Neural cell (in vitro differentiated cells): Measurements from ENCODE around the gene CHST11. TPM values are rescaled to one million over a fixed set of nuclear protein-coding genes. Genes with fewer than 3 reads are reported as not detected.

Experiments
- H2AFZ ChIP-seq: fragments of 200-600, 300-800 bp; sonication (generic), shearing (Covaris generic); 2 replicates; pipeline ENCODE4 v1.6.0; 2014; ENCODE audit warnings: low read depth, mild to moderate bottlenecking, antibody characterized with exemption, low read length, moderate library complexity
- H3F3A ChIP-seq: fragments of 200-600 bp; shearing (Covaris generic); 2 replicates; pipeline ENCODE4 v1.6.1; 2016; ENCODE audit warnings: mild to moderate bottlenecking, moderate library complexity, mixed read lengths, antibody characterized with exemption, low read length; ENCODE audit not compliant: insufficient read depth, poor library complexity, severe bottlenecking
- H3K27ac ChIP-seq: fragments of 200-600, 300-800 bp; sonication (generic), shearing (Covaris generic); 2 replicates; pipeline ENCODE4 v1.5.1; 2014; ENCODE audit warnings: mild to moderate bottlenecking, low read length, moderate library complexity
- H3K27me3 ChIP-seq: fragments of 300-800, 200-600 bp; sonication (generic), shearing (Covaris generic); 2 replicates; pipeline ENCODE4 v1.6.0; 2014; ENCODE audit warnings: mild to moderate bottlenecking, low read depth, low read length, moderate library complexity; ENCODE audit not compliant: insufficient read depth
- H3K36me3 ChIP-seq: fragments of 300-800, 200-600 bp; sonication (generic), shearing (Covaris generic); 2 replicates; pipeline ENCODE4 v1.5.1; 2014; ENCODE audit warnings: mild to moderate bottlenecking, antibody characterized with exemption, low read length, moderate library complexity; ENCODE audit not compliant: insufficient read depth
- H3K4me2 ChIP-seq: fragments of 300-800, 200-600 bp; sonication (generic), shearing (Covaris generic); 2 replicates; pipeline ENCODE4 v1.6.0; 2014; ENCODE audit warnings: mild to moderate bottlenecking, low read length
- H3K4me3 ChIP-seq: fragments of 300-800, 200-600 bp; sonication (generic), shearing (Covaris generic); 2 replicates; pipeline ENCODE4 v1.5.1; 2014; ENCODE audit warnings: mild to moderate bottlenecking, low read length, moderate library complexity
- H3K79me2 ChIP-seq: fragments of 200-600 bp; shearing (Covaris generic); replicated peaks from 2 replicates; pipeline ENCODE4 v1.6.0; 2014; ENCODE audit warnings: mild to moderate bottlenecking, low read length, moderate library complexity; ENCODE audit not compliant: insufficient read depth
- H3K9ac ChIP-seq: fragments of 300-800, 200-600 bp; sonication (generic), shearing (Covaris generic); 2 replicates; pipeline ENCODE4 v1.6.1; 2016; ENCODE audit warnings: mild to moderate bottlenecking, low read length, mixed read lengths
- H3K9me2 ChIP-seq: fragments of 200-600 bp; shearing (Covaris generic); 2 replicates; pipeline ENCODE4 v1.6.1; 2016; ENCODE audit warnings: mild to moderate bottlenecking, low read length, mixed read lengths; ENCODE audit not compliant: insufficient read depth
- H3K9me3 ChIP-seq: fragments of 200-600, 300-800 bp; sonication (generic), shearing (Covaris generic); 2 replicates; pipeline ENCODE4 v1.6.1; 2016; ENCODE audit warnings: mild to moderate bottlenecking, mixed run types, low read length, moderate library complexity, mixed read lengths
- H4K20me1 ChIP-seq: fragments of 200-600 bp; shearing (Covaris generic); 2 replicates; pipeline ENCODE4 v1.6.1; 2016; ENCODE audit warnings: mild to moderate bottlenecking, mixed run types; ENCODE audit not compliant: insufficient read depth
- CTCF ChIP-seq: fragments of 450-650 bp; IDR thresholded peaks from 2 replicates; pipeline ENCODE4 v1.5.1; 2014; ENCODE audit warnings: antibody characterized with exemption, mild to moderate bottlenecking, moderate library complexity; ENCODE audit not compliant: poor library complexity, severe bottlenecking
- EP300 ChIP-seq: fragments of 450-650 bp; conservative IDR thresholded peaks from 2 replicates; pipeline ENCODE4 v1.6.1; 2014; ENCODE audit warnings: antibody characterized with exemption, mild to moderate bottlenecking, moderate library complexity; ENCODE audit not compliant: poor library complexity, severe bottlenecking
- EZH2 ChIP-seq: fragments of 200-600, 300-800 bp; shearing (Covaris generic), sonication (generic); IDR thresholded peaks from 2 replicates; pipeline ENCODE4 v1.6.1; 2014; ENCODE audit warnings: antibody characterized with exemption, low read length, borderline replicate concordance, mild to moderate bottlenecking; ENCODE audit not compliant: insufficient read depth, poor library complexity, severe bottlenecking
- MXI1 ChIP-seq: fragments of 450-650 bp; conservative IDR thresholded peaks from 2 replicates; pipeline ENCODE4 v1.6.1; 2014; ENCODE audit warnings: antibody characterized with exemption, mild to moderate bottlenecking; ENCODE audit not compliant: poor library complexity, severe bottlenecking
- POLR2AphosphoS5 ChIP-seq: IDR thresholded peaks from 2 replicates; pipeline ENCODE4 v1.6.1; 2012
- RAD21 ChIP-seq: fragments of 450-650 bp; conservative IDR thresholded peaks from 2 replicates; pipeline ENCODE4 v1.6.1; 2014; ENCODE audit warnings: antibody characterized with exemption, mild to moderate bottlenecking, moderate library complexity
- REST ChIP-seq: IDR thresholded peaks from 2 replicates; pipeline ENCODE4 v1.6.1; 2012; ENCODE audit warnings: borderline replicate concordance
- SMC3 ChIP-seq: fragments of 450-650 bp; conservative IDR thresholded peaks from 2 replicates; pipeline ENCODE4 v1.6.1; 2014; ENCODE audit warnings: antibody characterized with exemption, mild to moderate bottlenecking, moderate library complexity; ENCODE audit not compliant: poor library complexity
- TAF1 ChIP-seq: IDR thresholded peaks from 2 replicates; pipeline ENCODE4 v1.6.1; 2012; ENCODE audit warnings: low read depth
- polyA plus RNA-seq: library from polyadenylated mRNA; depleted of rRNA; stranded (reverse); fragments of >200 nt; gene quantifications from 2 replicates; pipeline ENCODE4 v1.2.3, GENCODE V29; 2014

CHST11 gene
- polyA plus RNA-seq, 1 donor from 2014 or later = 15.0 TPM

DNA sequence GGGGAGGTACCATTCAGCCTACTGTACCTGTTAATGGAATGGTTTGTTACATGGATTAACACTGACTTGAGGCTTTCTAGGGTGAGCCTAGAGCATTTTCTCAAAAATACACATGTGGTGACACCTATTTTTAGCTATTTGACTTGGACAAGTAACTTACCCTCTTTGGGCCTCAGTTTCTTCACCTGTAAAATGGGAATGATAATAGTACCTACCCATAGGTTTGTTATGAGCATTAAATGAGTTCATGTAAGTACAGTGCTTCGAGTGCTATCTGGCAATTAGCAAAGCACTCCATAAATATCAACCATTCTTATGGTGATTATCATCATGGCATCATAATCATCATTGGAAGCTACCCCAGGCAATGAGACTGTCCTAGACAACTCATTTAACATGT is 216.5 kb downstream of the CHST11 start:
- no peaks in the 10 kb centered on the region for H3K9me3 ChIP-seq
- no peaks in the 10 kb centered on the region for H3F3A ChIP-seq
- no peaks in the 10 kb centered on the region for H3K27me3 ChIP-seq
- no peak overlapping the region for H3K4me3 ChIP-seq
- TF ChIP-seq RAD21 = no peak
- TF ChIP-seq EZH2 = no peak
- TF ChIP-seq TAF1 = no peak
- TF ChIP-seq MXI1 = no peak
- no peak for TF ChIP-seq EP300
- TF ChIP-seq REST = no peak
- TF ChIP-seq POLR2AphosphoS5 = no peak
- no peak for TF ChIP-seq SMC3
- TF ChIP-seq CTCF = no peak
- H3K9me2 ChIP-seq = no peaks in the 10 kb centered on the region
- no peaks in the 10 kb centered on the region for H3K79me2 ChIP-seq
- H3K9ac ChIP-seq = no peak overlapping the region
- H4K20me1 ChIP-seq = no peaks in the 10 kb centered on the region
- H3K4me2 ChIP-seq = no peak overlapping the region
- no peak overlapping the region for H3K27ac ChIP-seq
- no peak overlapping the region for H2AFZ ChIP-seq
- no peaks in the 10 kb centered on the region for H3K36me3 ChIP-seq

- no peak overlapping the region for H3K27ac ChIP-seq
These were observed 217.1 kb downstream of the CHST11 start for GRCh38 chr12:104673696-104674482.

More at GRCh38 chr12:104673696-104674482, 217.1 kb downstream of the CHST11 start:
- no peak overlapping the region for H3K4me2 ChIP-seq
- no peaks in the 10 kb centered on the region for H3K79me2 ChIP-seq
- TF ChIP-seq EZH2 (no peak), RAD21 (no peak), EP300 (no peak), SMC3 (no peak), POLR2AphosphoS5 (no peak), CTCF (no peak), MXI1 (no peak), TAF1 (no peak), REST (no peak)
- H4K20me1 ChIP-seq = no peaks in the 10 kb centered on the region
- no peak overlapping the region for H3K9ac ChIP-seq
- H3K36me3 ChIP-seq = no peaks in the 10 kb centered on the region
- H3F3A ChIP-seq = no peaks in the 10 kb centered on the region
- H2AFZ ChIP-seq = no peak overlapping the region
- H3K4me3 ChIP-seq = no peak overlapping the region
- no peaks in the 10 kb centered on the region for H3K27me3 ChIP-seq
- H3K9me3 ChIP-seq = no peaks in the 10 kb centered on the region
- no peaks in the 10 kb centered on the region for H3K9me2 ChIP-seq
